ACHN (cell line): Measurements from ENCODE around the gene YKT6.

Experiments
- DNase-seq: peaks from one replicate; pipeline ENCODE4 v3.0.0-alpha.2; 2015
- in situ Hi-C: cut with HindIII; loops from 2 replicates; pipeline ENCODE4 v1.10.0; 2017; ENCODE audit warnings: low sequenced_read_pairs, low pct_ligation_motif_present, low pct_unique_long_range_greater_than_20kb

Gene YKT6

DNA sequence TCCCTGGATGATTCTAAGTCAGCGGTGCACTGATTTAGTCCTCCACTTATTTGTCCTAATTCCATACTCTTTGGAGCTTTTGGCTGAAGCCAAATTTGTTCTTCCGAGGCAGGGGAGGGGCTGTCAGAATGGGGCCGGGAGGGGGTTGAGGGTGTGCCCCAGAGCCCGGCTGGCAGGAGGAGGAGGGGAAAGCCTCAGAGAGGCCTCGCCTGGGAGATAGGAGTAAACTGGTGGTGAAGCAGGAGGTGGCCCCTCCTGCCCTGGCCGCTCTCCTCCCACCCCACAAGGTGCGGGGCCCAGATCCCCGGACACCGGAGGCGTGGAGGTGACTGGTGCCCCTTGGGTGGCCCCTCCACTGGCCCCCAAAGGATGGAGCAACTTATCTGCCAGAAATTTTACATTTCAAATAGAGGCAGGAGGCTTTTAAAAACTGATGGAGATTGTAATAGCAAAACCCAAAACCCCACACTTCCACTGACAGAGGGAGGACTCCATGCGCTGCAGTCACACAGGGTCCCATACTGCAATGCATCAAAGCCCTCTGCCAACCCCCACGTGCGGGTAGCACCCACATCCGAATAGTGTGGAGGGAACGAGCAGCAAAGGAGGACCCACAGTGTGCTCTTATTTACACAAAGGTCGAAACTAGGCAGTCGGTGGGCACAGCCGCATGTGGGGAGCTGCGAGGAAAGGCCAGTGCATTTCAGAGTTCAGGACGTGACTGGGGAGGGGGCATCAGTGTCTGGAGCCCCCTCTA, 62.7 kb downstream of the YKT6 start:
- no peak for DNase-seq
- in situ Hi-C loops: no loop called here
